GM04503 (cell line): ENCODE data around the gene ESF1.
"Not testable (repeated sequence)": the region's sequence is repeated elsewhere in the genome, so short reads cannot be mapped to it uniquely, and the experiment has no call there.

Source experiments
- DNase-seq: peaks from one replicate; pipeline ENCODE4 v3.0.0-alpha.2; 2012; ENCODE audit warnings: low read depth

ESF1 gene

GRCh38 chr20:13790708-13791107 lies 6.0 kb upstream of the ESF1 start:
- DNase-seq: no peak

DNA sequence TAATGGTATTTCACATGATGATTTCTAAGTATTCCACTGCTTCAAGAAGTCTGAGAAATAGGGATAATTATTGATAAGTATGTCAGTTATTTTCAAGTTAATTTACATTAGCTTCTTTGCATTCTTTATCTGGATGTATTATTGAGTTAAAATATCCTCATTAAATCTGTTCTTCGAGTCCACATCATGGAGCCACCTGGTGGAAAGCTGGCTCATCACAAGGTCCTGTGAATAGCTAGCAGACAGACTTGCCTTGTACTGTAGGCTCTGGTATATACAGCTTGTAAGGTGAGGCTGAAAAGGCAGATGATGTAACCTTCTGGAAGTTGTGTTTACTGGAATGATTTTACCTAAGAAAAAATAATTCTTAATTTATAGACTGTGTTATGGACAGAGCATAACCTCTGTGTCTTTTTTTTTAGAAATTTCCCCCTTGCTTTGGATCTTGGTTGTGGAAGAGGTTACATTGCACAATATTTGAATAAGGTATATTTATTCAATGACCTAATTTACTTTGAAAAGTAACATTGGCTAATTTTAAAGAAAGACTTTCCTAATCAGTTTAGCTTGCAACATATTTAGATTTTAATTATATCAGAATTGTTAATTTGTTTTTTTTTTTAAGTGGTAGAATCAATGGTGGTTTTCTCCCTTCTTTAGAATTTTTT lies 3.6 kb upstream of the ESF1 start:
- DNase-seq: no peak

DNA sequence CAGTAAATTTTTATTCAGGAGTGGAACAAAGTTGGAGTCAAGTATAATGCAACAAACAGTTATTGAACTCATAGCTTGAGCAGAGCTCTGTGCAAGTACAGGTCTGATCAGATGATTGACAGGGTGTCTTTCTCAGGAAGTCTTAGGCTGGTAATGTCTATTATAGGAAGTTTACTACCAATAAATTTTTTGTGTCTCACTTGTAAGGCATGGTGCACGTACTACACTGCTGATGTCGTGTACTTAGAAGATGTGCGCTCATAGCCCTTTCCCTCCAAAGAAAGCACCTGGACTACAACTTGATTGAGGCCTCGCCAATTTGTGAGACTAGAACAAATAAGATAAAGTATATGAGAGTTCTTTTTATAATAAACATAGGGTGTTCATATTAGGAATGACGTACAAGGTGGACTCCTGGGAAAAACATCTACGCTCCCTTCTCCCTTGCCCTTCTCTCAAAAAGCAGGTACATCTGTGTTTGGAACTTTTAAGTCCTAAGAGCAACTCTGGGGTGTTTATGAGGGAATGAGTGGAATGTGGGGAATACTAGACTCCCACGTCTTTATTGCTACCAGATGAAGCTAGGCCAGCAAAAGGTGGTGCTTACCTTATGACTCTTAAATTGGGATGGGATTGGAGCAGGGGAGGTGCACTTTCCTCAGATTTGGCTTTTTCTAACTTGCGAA lies 1.6 kb upstream of the ESF1 start:
- DNase-seq: no peak

DNA sequence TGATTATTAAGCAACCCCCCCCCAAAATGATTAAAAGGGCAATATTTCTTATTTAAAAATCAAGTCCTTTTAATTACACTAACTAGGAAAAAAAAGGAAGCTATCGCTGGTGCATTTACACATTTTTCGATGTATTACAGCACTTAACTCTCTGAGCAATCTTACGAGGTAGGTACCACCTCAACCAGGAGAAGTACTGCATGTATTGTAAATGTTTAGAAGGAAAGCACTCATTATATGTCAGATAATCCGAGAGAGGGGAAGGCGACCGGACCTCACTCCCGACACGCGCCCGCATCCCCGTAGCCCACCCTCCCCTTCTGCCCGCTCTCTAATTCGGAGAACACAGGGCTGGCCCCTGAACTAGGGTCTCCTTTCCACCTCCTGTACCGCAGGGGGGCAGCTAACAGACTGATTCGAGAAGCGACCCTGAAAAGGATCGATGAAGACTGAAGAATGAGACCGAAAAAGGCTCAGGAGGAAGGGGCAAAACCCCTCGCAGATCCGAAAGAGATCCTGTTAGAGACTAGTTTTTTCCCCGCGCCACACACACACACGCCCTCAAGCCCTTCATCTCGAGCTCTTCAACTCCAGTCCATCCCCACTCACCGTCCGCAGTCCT lies 337 bp downstream of the ESF1 start:
- no peak for DNase-seq

DNA sequence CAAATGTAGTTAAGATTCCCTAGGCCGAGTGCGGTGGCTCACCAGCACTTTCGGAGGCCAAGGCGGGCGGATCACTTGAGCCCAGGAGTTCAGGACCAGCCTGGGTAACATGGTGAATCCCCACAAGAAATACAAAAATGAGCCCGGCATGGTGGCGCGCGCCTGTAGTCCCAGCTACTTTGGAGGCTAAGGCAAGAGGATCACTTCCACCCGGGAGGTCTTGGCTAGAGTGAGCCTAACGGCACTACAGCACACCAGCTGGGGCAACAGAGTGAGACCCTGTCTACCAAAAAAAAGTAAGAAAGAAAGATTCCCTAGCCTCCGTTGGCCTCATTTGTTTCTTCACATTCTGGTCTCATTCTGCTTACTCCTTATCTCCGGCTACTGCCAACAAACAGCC lies 1.2 kb downstream of the ESF1 start:
- DNase-seq: no peak

GRCh38 chr20:13778827-13779226 lies 5.9 kb downstream of the ESF1 start:
- DNase-seq: no peak

DNA sequence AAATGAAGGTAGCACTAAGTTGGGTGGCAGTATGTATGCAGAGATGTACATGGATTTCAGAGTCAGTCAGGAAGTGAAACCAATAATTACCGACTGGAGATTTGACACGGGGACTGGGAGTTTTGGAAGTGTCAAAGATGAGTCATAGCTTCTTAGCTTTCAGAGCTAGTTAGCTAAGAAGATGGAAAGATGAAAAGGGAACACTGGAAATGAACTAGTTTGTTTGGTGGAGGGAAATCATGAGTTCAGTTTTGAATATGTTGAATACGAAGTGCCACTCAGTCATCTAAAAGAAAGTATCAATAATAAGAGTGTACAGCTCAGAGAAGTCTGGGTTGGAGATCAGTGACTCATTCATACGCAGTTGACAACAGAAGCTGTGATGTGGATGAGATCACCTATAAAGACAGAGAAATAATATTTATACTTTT lies 7.5 kb downstream of the ESF1 start:
- no peak for DNase-seq

- DNase-seq: no peak
Measured at GRCh38 chr20:13775867-13776266, 8.9 kb downstream of the ESF1 start.

GRCh38 chr20:13772529-13772928 lies 12.2 kb downstream of the ESF1 start:
- no peak for DNase-seq

GRCh38 chr20:13771853-13772453 lies 12.8 kb downstream of the ESF1 start:
- DNase-seq: no peak

DNA sequence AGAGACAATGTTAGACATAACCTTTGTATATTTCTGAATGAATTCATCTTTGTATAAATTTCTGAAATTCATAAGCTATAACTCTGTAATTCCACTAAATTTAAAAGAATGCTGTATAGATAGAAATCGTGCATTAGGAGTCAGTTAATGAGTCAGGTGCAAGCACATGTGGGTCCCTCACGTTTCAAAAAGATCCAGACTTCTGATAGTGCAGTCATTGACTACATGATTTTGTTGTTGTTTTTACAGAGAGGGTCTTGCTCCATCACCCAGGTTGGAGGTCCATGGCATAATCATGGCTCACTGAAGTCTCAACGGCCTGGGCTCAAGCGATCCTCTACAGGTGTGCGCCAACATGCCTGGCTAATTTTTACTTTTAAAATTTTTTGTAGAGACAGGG lies 14.6 kb downstream of the ESF1 start:
- no peak for DNase-seq

GRCh38 chr20:13765868-13766416 lies 18.8 kb downstream of the ESF1 start:
- DNase-seq: no peak

- DNase-seq: no peak
Measured at GRCh38 chr20:13765299-13765698, 19.4 kb downstream of the ESF1 start.

- DNase-seq: not testable (repeated sequence)
Measured at GRCh38 chr20:13760451-13760946, 24.2 kb downstream of the ESF1 start.

DNA sequence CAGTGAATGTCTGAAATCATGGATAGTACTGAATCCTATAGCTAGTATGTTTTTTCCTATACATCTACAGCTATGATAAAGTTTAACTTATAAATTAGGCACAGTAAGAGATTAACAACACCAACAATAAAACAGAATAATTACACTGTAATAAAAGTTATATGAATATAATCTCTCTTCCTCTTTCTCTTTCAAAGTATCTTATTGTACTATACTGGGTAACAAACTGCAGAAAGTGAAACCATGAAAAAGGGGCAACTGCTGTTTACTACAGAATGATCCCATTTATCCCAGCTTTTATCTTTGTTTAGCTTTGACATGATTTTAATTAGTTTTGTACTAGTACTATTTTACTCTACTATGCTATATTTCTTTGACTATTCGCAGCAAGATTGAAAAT lies 25.8 kb downstream of the ESF1 start:
- no peak for DNase-seq

DNA sequence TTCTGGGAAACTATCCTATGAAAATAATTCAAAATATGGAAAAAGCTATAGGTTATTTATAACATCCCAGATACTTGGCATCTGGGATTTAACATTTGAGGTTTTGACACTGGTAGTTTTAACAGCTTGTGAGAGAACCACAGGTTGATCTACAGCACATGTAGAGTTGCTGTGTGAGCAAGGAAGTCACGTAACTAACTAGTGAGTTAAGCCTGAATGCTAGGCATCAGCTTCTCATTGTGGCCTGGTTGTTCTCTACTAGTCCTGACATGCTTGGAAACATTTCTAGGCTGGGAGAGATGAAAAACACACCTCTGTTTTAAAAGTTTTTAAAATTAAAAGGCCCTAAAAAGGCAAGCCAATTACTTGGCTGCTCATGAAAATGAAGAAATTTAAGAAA lies 28.2 kb downstream of the ESF1 start:
- DNase-seq: no peak

DNA sequence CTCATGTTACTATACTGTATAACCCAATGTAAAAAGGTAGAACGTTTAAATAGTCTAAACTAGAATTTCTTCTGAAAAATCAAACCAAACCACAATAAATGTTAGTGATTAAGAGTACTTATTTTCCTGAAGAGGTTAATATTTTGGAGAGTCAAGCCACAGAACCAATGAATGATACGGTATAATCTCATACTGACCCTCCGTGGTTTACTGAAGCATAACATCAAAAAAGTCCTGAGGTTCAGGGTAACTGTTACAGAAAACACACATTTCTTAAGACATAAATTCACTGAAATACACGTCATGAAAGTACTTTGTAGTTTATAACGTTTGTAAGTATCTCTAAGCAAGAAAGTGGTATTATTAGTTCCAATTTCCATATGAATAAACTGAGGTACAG lies 28.9 kb downstream of the ESF1 start:
- no peak for DNase-seq

DNA sequence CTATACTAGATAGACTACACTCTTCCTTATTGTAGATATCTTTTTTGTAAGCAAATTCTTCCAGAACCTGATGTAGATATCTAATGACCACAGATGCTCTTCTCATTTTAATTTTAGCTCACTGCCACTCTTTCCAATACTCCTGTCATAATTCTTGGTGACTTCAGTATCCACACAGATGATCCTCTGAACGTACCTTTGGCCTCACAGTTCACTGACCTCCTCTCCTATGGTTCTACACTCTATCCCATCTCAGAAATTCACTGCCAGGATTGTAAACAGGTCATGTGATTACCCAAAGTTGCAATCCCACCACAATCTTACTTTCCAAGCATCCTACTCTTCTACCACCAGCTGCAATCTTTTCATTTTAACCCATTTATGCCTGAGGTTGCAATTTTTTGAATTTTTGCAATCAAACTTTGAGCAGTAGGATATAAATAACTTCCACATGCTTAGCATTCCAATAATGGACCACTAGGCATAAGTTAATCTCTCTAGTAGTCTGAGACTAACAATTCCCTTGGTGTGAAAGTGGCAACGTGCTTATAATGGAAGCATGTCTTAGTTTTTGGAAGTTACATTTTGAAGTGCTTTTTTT lies 31.2 kb downstream of the ESF1 start:
- no peak for DNase-seq

DNA sequence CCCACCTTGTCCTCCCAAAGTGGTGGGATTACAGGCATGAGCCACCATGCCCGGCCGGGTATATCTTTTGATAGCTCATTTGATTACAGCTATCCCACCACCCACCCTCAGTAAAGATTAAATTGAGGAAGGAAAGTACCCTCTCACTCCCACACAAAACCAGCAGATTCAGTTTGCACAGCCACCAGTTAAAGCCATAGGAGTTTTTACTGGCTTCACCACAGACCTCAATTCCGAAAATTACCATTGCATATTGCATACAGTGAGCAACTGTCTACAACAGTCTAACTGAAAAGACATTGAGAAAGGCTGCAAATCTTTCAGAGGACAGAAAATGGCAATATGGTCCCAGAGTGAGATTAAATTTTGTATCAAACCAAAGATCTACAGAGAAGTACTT lies 34.9 kb downstream of the ESF1 start:
- DNase-seq: no peak

- DNase-seq: no peak
Measured at GRCh38 chr20:13745784-13746183, 38.9 kb downstream of the ESF1 start.

- DNase-seq: no peak
Measured at GRCh38 chr20:13744352-13744751, 40.4 kb downstream of the ESF1 start.

- DNase-seq: no peak
Measured at GRCh38 chr20:13741879-13742278, 42.8 kb downstream of the ESF1 start.
